ENCODE data around the gene POLR2L. TPM values are rescaled to one million over a fixed set of nuclear protein-coding genes. Genes with fewer than 3 reads are reported as not detected.

The POLR2L gene
- total and polyA plus RNA-seq, 2 donors (not counting 1 experiment from before 2014, with no cell fraction given) = 44.4 to 80.8 TPM

DNA sequence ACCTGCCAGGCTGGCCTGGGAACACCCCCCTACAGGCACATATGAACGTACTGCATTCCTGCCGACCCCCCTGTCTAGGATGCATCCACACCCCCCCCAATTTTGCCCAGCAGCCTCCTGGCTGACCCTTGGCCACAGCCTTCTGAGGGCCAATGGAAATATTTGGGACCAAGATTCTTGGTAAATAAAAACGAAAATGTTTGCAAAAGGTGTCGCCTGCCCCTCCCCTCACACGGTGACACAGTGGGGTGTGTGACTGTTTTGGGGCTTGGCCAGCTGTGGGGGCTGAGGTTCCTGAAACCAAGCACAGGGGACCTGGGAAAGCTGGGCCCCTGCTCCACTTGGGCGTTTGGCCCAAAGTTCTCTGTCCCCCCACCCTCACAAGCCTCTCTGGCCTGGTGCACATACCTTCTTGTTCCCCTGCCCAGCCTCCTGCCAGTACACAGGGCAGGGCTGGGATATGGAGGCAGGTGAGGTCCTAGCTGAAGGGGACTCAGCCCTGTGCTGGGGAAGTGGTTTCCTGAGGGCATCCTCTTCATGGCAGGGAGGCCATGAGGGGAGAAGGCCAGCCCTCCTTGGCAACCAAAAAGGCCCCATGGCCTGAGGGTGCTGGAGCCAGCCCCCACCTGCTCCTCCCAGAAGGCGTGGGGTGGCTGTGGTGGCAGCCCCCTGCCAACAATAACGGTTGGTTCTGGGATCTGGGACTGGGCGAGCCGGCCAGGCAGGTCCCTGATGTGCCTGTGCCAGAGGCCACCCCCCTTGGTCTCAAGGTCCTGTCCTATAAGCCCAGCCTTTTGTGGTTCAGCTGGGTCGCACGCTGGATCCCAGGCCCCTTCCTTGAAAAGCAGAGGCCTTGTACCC, 16.7 kb downstream of the POLR2L start:
- Mint-ChIP-seq H3K4me3 (no peak overlapping the region), H3K4me1 (peaks cover 48% of the 10 kb centered on the region), H3K9me3 (ENCODE audit: insufficient read depth) (no peaks in the 10 kb centered on the region), H3K27ac (no peak overlapping the region), H3K27me3 (peaks cover 7% of the 10 kb centered on the region)
- intact Hi-C loops (cut with micrococcal nuclease) = no loop called here
- H3K27me3 ChIP-seq (replicated peaks in 1 of 4; ENCODE audit: control extremely low read depth in 1 of 4, control insufficient read depth in 3 of 4, insufficient read depth in 4 of 4, low read length in 3 of 4) = peaks cover 0 to 32% (median 14%) of the 10 kb centered on the region in 4 experiments
- TF ChIP-seq, protein P1, sequence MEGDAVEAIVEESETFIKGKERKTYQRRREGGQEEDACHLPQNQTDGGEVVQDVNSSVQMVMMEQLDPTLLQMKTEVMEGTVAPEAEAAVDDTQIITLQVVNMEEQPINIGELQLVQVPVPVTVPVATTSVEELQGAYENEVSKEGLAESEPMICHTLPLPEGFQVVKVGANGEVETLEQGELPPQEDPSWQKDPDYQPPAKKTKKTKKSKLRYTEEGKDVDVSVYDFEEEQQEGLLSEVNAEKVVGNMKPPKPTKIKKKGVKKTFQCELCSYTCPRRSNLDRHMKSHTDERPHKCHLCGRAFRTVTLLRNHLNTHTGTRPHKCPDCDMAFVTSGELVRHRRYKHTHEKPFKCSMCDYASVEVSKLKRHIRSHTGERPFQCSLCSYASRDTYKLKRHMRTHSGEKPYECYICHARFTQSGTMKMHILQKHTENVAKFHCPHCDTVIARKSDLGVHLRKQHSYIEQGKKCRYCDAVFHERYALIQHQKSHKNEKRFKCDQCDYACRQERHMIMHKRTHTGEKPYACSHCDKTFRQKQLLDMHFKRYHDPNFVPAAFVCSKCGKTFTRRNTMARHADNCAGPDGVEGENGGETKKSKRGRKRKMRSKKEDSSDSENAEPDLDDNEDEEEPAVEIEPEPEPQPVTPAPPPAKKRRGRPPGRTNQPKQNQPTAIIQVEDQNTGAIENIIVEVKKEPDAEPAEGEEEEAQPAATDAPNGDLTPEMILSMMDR (IDR thresholded peaks at IDR 0.05) = no peak
- TF ChIP-seq EZH2 (IDR thresholded peaks at IDR 0.05; ENCODE audit: borderline replicate concordance, insufficient read depth, low read depth, low read length, poor library complexity, severe bottlenecking) = no peak
- H3K4me2 ChIP-seq (replicated peaks; ENCODE audit: low read depth, low read length, poor library complexity, severe bottlenecking) = peak overlapping the region; percentile 99
- peaks cover 13% of the 10 kb centered on the region for H3K79me2 ChIP-seq (ENCODE audit: control insufficient read depth, insufficient read depth, low read length)
- peaks cover 0 to 27% of the 10 kb centered on the region in 2 experiments for H3K36me3 ChIP-seq (replicated peaks in 1 of 2; ENCODE audit: control extremely low read depth in 1 of 2, control insufficient read depth in 1 of 2, extremely low read depth in 1 of 2, insufficient read depth in 2 of 2, low read length in 1 of 2)
- ChIA-PET POLR2A (interaction anchor here (0.6 kb wide), 1 partner anchor 15 kb away, joined by 4 read pairs; no protein-coding TSS in a partner anchor), CTCF (no interaction called here)
- 93% methylated on average over 8 of the region's 12 CpGs for WGBS (ENCODE audit: insufficient coverage)
- ATAC-seq (ENCODE audit: low read depth) (no peak), DNase-seq (no peak)
- H3K9me3 ChIP-seq (ENCODE audit: control extremely low read depth in 1 of 3, control insufficient read depth in 2 of 3, insufficient read depth in 1 of 3, low read length in 2 of 3) = peaks cover 0 to 15% (median 0%) of the 10 kb centered on the region in 3 donors
- H3K27ac ChIP-seq (ENCODE audit: low read length in 2 of 2) = no peak overlapping the region
- peaks cover 81% of the 10 kb centered on the region for H4K20me1 ChIP-seq (ENCODE audit: control insufficient read depth, insufficient read depth, low read length, poor library complexity, severe bottlenecking)
- no peak overlapping the region for H3K4me3 ChIP-seq (ENCODE audit: control extremely low read depth in 1 of 5, extremely low read depth in 1 of 5, insufficient read depth in 1 of 5, low read depth in 2 of 5, low read length in 4 of 5)
- no peak overlapping the region for H2AFZ ChIP-seq (ENCODE audit: insufficient read depth, low read depth, low read length, poor library complexity, severe bottlenecking)
- peaks cover 49 to 52% of the 10 kb centered on the region in 2 donors for H3K4me1 ChIP-seq (ENCODE audit: control insufficient read depth in 2 of 2, insufficient read depth in 2 of 2, low read length in 2 of 2)
- no peak overlapping the region for H3K9ac ChIP-seq (ENCODE audit: low read length)

DNA sequence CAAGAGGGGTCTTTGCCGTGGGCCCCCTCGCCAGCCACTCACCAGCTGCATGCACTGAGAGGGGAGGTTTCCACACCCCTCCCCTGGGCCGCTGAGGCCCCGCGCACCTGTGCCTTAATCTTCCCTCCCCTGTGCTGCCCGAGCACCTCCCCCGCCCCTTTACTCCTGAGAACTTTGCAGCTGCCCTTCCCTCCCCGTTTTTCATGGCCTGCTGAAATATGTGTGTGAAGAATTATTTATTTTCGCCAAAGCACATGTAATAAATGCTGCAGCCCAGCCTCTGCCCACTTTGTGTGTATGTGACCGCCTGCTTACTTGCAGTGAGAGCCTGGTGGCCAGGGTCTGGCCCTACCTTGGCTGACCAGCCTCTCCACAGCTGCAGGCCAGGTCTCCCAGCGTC, 17.4 kb downstream of the POLR2L start:
- intact Hi-C loops (cut with micrococcal nuclease) = no loop called here
- POLR2A ChIA-PET = interaction anchor here (0.6 kb wide), 1 partner anchor 15 kb away, joined by 4 read pairs; no protein-coding TSS in a partner anchor
- no peak overlapping the region for H3K4me3 ChIP-seq (ENCODE audit: control extremely low read depth in 1 of 5, extremely low read depth in 1 of 5, insufficient read depth in 1 of 5, low read depth in 2 of 5, low read length in 4 of 5)
- H3K27ac ChIP-seq (ENCODE audit: low read length in 2 of 2) = no peak overlapping the region
- TF ChIP-seq, protein P1 (IDR thresholded peaks at IDR 0.05) = no peak
- TF ChIP-seq EZH2 (IDR thresholded peaks at IDR 0.05; ENCODE audit: borderline replicate concordance, insufficient read depth, low read depth, low read length, poor library complexity, severe bottlenecking) = no peak
- H3K4me1 ChIP-seq (ENCODE audit: control insufficient read depth in 2 of 2, insufficient read depth in 2 of 2, low read length in 2 of 2) = peaks cover 47 to 52% of the 10 kb centered on the region in 2 donors
- H3K27ac Mint-ChIP-seq = no peak overlapping the region
- H3K36me3 ChIP-seq (replicated peaks in 1 of 2; ENCODE audit: control extremely low read depth in 1 of 2, control insufficient read depth in 1 of 2, extremely low read depth in 1 of 2, insufficient read depth in 2 of 2, low read length in 1 of 2) = peaks cover 0 to 30% of the 10 kb centered on the region in 2 experiments
- H3K27me3 Mint-ChIP-seq = peaks cover 7% of the 10 kb centered on the region
- H3K27me3 ChIP-seq (replicated peaks in 1 of 4; ENCODE audit: control extremely low read depth in 1 of 4, control insufficient read depth in 3 of 4, insufficient read depth in 4 of 4, low read length in 3 of 4) = peaks cover 0 to 26% (median 11%) of the 10 kb centered on the region in 4 experiments
- H3K4me2 ChIP-seq (replicated peaks; ENCODE audit: low read depth, low read length, poor library complexity, severe bottlenecking) = no peak overlapping the region
- H3K9ac ChIP-seq (ENCODE audit: low read length) = no peak overlapping the region
- 100% methylated on average over 4 of the region's 11 CpGs for WGBS (ENCODE audit: insufficient coverage)
- H3K9me3 ChIP-seq (ENCODE audit: control extremely low read depth in 1 of 3, control insufficient read depth in 2 of 3, insufficient read depth in 1 of 3, low read length in 2 of 3) = peaks cover 0 to 15% (median 0%) of the 10 kb centered on the region in 3 donors
- H4K20me1 ChIP-seq (ENCODE audit: control insufficient read depth, insufficient read depth, low read length, poor library complexity, severe bottlenecking) = peaks cover 83% of the 10 kb centered on the region
- no peak overlapping the region for H2AFZ ChIP-seq (ENCODE audit: insufficient read depth, low read depth, low read length, poor library complexity, severe bottlenecking)
- peaks cover 19% of the 10 kb centered on the region for H3K79me2 ChIP-seq (ENCODE audit: control insufficient read depth, insufficient read depth, low read length)
- ATAC-seq (ENCODE audit: low read depth) (no peak), DNase-seq (no peak)
- H3K9me3 Mint-ChIP-seq (ENCODE audit: insufficient read depth) = no peaks in the 10 kb centered on the region
- H3K4me1 Mint-ChIP-seq = peaks cover 48% of the 10 kb centered on the region
- CTCF ChIA-PET = no interaction called here
- H3K4me3 Mint-ChIP-seq = no peak overlapping the region
